Breast epithelium (tissue), 4 donors: ENCODE data around the gene FHOD1. TPM values are rescaled to one million over a fixed set of nuclear protein-coding genes. Genes with fewer than 3 reads are reported as not detected.

Source experiments
- DNase-seq, 2 donors: peaks; one replicate each; pipeline ENCODE4 v3.0.0-alpha.2; 2019; ENCODE audit warnings: low spot score in 2 of 2
- H3K27ac ChIP-seq, 2 donors: fragments of 200-600 bp; sonication (generic) in 1 of 2; one replicate each; pipeline ENCODE4 v1.5.1; 2016 to 2019; ENCODE audit warnings: mild to moderate bottlenecking in 1 of 2
- H3K27me3 ChIP-seq, 2 donors: fragments of 200-600 bp; sonication (generic) in 1 of 2; one replicate each; pipeline versions ENCODE4 v1.5.1 to v1.6.0; 2017 to 2019; ENCODE audit warnings: control low read depth in 1 of 2, mild to moderate bottlenecking in 1 of 2
- H3K36me3 ChIP-seq: fragments of 200-600 bp; one replicate; pipeline ENCODE4 v1.5.1; 2019
- H3K4me1 ChIP-seq, 2 donors: fragments of 200-600 bp; sonication (generic); one replicate each; pipeline ENCODE4 v1.5.1; 2016 to 2019; ENCODE audit warnings: control low read depth in 1 of 2
- H3K4me3 ChIP-seq, 3 donors: fragments of 200-600 bp; sonication (generic); 1 replicate in 2 of 3; 2 replicates in 1 of 3; pipeline ENCODE4 v1.5.1; 2016 to 2019; ENCODE audit warnings: mild to moderate bottlenecking in 3 of 3, moderate library complexity in 2 of 3
- H3K9me3 ChIP-seq, 2 donors: fragments of 200-600 bp; sonication (generic) in 1 of 2; one replicate each; pipeline ENCODE4 v1.5.1; 2016 to 2019; ENCODE audit warnings: control low read depth in 1 of 2
- CTCF ChIP-seq, 3 donors: fragments of 450-650 bp; IDR thresholded peaks; one replicate each; pipeline ENCODE4 v1.5.1; 2016 to 2017; ENCODE audit warnings: antibody characterized with exemption in 3 of 3, mild to moderate bottlenecking in 3 of 3, moderate library complexity in 3 of 3
- POLR2A ChIP-seq: fragments of 450-650 bp; IDR thresholded peaks from one replicate; pipeline ENCODE4 v1.6.1; 2016; ENCODE audit warnings: antibody characterized with exemption, mild to moderate bottlenecking, moderate library complexity
- POLR2AphosphoS5 ChIP-seq, 3 donors: sonication (generic); formaldehyde crosslinking; IDR thresholded peaks; one replicate each; pipeline ENCODE4 v1.6.1; 2017; ENCODE audit warnings: antibody characterized with exemption in 3 of 3
- intact Hi-C: fragments of 100-400 bp; cut with DNase I; formaldehyde crosslinking; loops from one replicate; pipeline ENCODE4 v1.15.1; 2023; ENCODE audit warnings: low total_unique reads
- total RNA-seq, 3 donors: library from RNA; depleted of rRNA; stranded (reverse); fragments of >200 nt; gene quantifications; one replicate each; pipeline ENCODE4 v1.1.0, GENCODE V29; 2016

FHOD1 gene
- 10 to 100 TPM; 19.3 to 25.9 (median 22.6) TPM for total RNA-seq

- H3K36me3 ChIP-seq, result no peaks in the 10 kb centered on the region
- H3K9me3 ChIP-seq, result no peaks in the 10 kb centered on the region
- peak within 1 kb of the TSS; percentile 76 to 96 for H3K27ac ChIP-seq
- TF ChIP-seq CTCF (IDR thresholded peaks at IDR 0.05) (peak in 1 of 3 donors; percentile 27), POLR2A (peak; percentile 46), POLR2AphosphoS5 (IDR thresholded peaks at IDR 0.05) (peak in 2 of 3 donors; percentile 4 to 8)
- H3K27me3 ChIP-seq, result no peaks in the 10 kb centered on the region
- peaks cover 12 to 17% of the 10 kb centered on the region in 2 donors for H3K4me1 ChIP-seq
- H3K4me3 ChIP-seq, result peak within 1 kb of the TSS; percentile 69 to 91 (median 78)
- intact Hi-C loops, result no loop called here
- DNase-seq, result peak; percentile 97 to 99
Measured at GRCh38 chr16:67247192-67248072, at the start of gene FHOD1. FHOD1 (minus strand) TSS chr16:67247481; CDS start chr16:67247410, 71 bp downstream.

GRCh38 chr16:67296420-67296819, 49.1 kb upstream of the FHOD1 start:
- no peak for DNase-seq
- no peak for TF ChIP-seq POLR2A
- TF ChIP-seq POLR2AphosphoS5 (IDR thresholded peaks at IDR 0.05), result no peak
- no peak for TF ChIP-seq CTCF (IDR thresholded peaks at IDR 0.05)

DNA sequence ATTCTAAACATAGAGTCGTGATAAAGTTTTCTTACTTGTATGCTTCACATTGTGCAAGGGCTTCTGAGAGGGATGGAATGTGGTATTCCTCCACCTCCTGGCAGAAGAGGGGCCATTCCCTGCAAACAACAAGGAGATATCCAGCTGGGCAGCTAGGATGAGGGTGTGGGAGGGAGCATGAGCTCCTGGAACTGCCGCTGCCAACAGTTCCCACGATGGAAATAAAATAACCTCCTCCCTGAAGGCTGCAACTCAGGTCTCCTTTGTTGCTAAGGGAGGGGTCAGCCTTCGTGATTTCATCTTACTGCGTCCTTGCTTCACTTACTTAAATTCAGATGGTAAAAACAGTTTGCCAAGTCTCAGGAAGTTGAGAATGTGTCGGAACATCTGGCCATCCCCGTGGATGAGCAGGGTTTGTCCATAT, 47.7 kb upstream of the FHOD1 start:
- DNase-seq, result no peak
- no peaks in the 10 kb centered on the region for H3K36me3 ChIP-seq
- H3K27me3 ChIP-seq, result no peaks in the 10 kb centered on the region
- no peak for TF ChIP-seq CTCF (IDR thresholded peaks at IDR 0.05)
- TF ChIP-seq POLR2A, result no peak
- TF ChIP-seq POLR2AphosphoS5 (IDR thresholded peaks at IDR 0.05), result no peak
- no peaks in the 10 kb centered on the region for H3K9me3 ChIP-seq
- H3K4me1 ChIP-seq, result no peaks in the 10 kb centered on the region
- H3K27ac ChIP-seq, result no peak overlapping the region
- intact Hi-C loops, result no loop called here
- H3K4me3 ChIP-seq, result no peak overlapping the region

More at GRCh38 chr16:67296420-67296819, 49.1 kb upstream of the FHOD1 start:
- Histone ChIP-seq H3K36me3 (no peaks in the 10 kb centered on the region), H3K27me3 (no peaks in the 10 kb centered on the region), H3K9me3 (no peaks in the 10 kb centered on the region), H3K27ac (no peak overlapping the region), H3K4me1 (no peaks in the 10 kb centered on the region), H3K4me3 (no peak overlapping the region)
- intact Hi-C loops, result no loop called here

DNA sequence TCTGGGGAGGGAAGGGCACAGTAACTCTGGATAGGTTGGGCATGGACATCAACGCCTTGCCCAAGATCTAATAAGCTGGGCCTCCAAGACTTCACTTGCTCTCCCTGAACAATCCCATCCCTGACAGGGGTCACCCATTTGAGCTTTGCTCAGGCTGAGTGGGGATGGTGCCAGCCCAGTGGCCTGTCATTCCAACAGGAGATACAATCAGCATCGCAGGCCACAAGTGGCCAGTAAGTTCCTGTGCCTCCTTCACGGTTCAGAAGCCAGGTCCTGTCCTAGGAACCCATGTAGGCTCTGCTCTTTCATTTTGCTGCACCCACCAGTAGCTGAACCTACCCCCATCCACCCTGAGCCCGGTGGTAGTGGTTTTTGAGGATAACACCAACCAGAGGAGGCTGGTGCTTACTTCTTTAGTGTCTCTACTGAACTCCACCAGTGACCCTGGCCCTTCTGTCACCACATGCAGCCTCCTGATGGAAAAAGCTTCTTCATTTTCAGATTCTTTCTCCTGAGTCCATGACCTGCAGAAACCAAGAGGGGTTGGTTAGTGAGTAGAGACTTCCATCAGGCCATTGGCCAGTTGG, 47.0 kb upstream of the FHOD1 start:
- no peak overlapping the region for H3K27ac ChIP-seq
- intact Hi-C loops, result no loop called here

More for the DNA sequence above, 47.0 kb upstream of the FHOD1 start:
- Histone ChIP-seq H3K4me3 (no peak overlapping the region), H3K9me3 (no peaks in the 10 kb centered on the region), H3K4me1 (no peaks in the 10 kb centered on the region), H3K36me3 (no peaks in the 10 kb centered on the region), H3K27me3 (no peaks in the 10 kb centered on the region)
- DNase-seq, result no peak
- TF ChIP-seq POLR2A (no peak), POLR2AphosphoS5 (IDR thresholded peaks at IDR 0.05) (no peak), CTCF (IDR thresholded peaks at IDR 0.05) (no peak)
